ENCODE data around the gene LRRC66. TPM values are rescaled to one million over a fixed set of nuclear protein-coding genes. Genes with fewer than 3 reads are reported as not detected.

LRRC66 gene
- polyA plus RNA-seq, 2 of the 4 experiments (the other 2 are of a cell fraction) = 0.17 to 0.18 TPM

DNA sequence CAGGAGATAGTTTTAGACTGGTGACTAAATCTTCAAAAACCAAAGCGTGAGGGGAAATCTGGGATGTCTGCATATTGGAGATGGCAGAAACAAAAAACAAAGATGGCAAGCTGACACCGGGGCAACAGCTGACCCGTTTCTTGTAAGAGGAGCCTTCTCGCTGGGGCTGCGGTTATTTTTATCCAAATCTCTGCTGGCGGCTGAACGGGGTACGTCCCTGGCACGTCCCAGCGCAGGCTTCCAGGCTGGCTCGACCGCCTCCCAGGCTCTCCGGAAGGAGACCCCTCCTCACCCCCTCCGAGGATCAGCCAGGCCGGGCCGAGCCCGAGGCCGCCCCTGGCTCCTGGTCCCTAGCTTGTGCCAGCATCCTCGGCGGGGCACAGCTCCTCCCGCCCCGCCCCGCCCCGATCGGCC, 17.5 kb upstream of the LRRC66 start:
- Histone ChIP-seq H3K4me1 (peaks cover 5% of the 10 kb centered on the region; the same call in 1 of the 3 replicates), H3K4me2 (peak overlapping the region; percentile 97), H3K9me3 (no peaks in the 10 kb centered on the region), H3K4me3 (peak overlapping the region; percentile 94), H3K27ac (peak overlapping the region; percentile 94 to 99)
- ATAC-seq (peak; percentile 82 to 88), FAIRE-seq (no peak), DNase-seq (ENCODE audit: low read depth in 1 of 2, low spot score in 1 of 2) (peak; percentile 12 to 18)
- ChIA-PET CTCF (interaction anchor here (1.5 kb wide), 1 partner anchor 206 kb away, joined by 4 read pairs; no protein-coding TSS in a partner anchor), POLR2A (interaction anchor here (0.8 to 1.0 kb wide), 3 partner anchors 14 to 195 kb away, joined by 3 to 6 read pairs (median 3); partner anchors contain the start of gene DCUN1D4)
- no peak for TF ChIP-seq HOXB5 (CRISPR knock-in tag; IDR thresholded peaks at IDR 0.05)
- TF ChIP-seq PBX3 (IDR thresholded peaks at IDR 0.05) = no peak
- TF ChIP-seq RNF2 (IDR thresholded peaks at IDR 0.05; ENCODE audit: borderline replicate concordance, low read depth) = no peak
- TF ChIP-seq SMC3 (IDR thresholded peaks at IDR 0.05) = no peak
- TF ChIP-seq, protein P1, sequence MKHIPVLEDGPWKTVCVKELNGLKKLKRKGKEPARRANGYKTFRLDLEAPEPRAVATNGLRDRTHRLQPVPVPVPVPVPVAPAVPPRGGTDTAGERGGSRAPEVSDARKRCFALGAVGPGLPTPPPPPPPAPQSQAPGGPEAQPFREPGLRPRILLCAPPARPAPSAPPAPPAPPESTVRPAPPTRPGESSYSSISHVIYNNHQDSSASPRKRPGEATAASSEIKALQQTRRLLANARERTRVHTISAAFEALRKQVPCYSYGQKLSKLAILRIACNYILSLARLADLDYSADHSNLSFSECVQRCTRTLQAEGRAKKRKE (CRISPR knock-in tag; IDR thresholded peaks at IDR 0.05; ENCODE audit: low read depth) = no peak
- no peak for TF ChIP-seq SREBF2 (IDR thresholded peaks at IDR 0.05)
- no peak for TF ChIP-seq CEBPB (IDR thresholded peaks at IDR 0.05)
- no peak for TF ChIP-seq EHMT2 (IDR thresholded peaks at IDR 0.05; ENCODE audit: low read depth)
- no peak for TF ChIP-seq HOXB13 (CRISPR knock-in tag; IDR thresholded peaks at IDR 0.05; ENCODE audit: low read depth)
- TF ChIP-seq, protein P2, sequence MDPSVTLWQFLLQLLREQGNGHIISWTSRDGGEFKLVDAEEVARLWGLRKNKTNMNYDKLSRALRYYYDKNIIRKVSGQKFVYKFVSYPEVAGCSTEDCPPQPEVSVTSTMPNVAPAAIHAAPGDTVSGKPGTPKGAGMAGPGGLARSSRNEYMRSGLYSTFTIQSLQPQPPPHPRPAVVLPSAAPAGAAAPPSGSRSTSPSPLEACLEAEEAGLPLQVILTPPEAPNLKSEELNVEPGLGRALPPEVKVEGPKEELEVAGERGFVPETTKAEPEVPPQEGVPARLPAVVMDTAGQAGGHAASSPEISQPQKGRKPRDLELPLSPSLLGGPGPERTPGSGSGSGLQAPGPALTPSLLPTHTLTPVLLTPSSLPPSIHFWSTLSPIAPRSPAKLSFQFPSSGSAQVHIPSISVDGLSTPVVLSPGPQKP (IDR thresholded peaks at IDR 0.05; ENCODE audit: low read depth, low read length) = no peak
- no peak for TF ChIP-seq TFCP2L1 (CRISPR knock-in tag; IDR thresholded peaks at IDR 0.05)
- TF ChIP-seq MYC (IDR thresholded peaks at IDR 0.05; ENCODE audit: borderline replicate concordance, low read length) = no peak
- no peak for TF ChIP-seq FOXS1 (CRISPR knock-in tag; IDR thresholded peaks at IDR 0.05)
- 2% methylated on average over 16 of the region's 25 CpGs for WGBS (ENCODE audit: missing lambda C conversion rate)

GRCh38 chr4:52036886-52037530, 16.8 kb upstream of the LRRC66 start:
- no peaks in the 10 kb centered on the region for H3K9me3 ChIP-seq
- H3K27ac ChIP-seq = peak overlapping the region; percentile 94 to 99; a peak in 3 of 6 replicates
- ATAC-seq (no peak), DNase-seq (ENCODE audit: low read depth in 1 of 2, low spot score in 1 of 2) (no peak), FAIRE-seq (no peak)
- no peak for TF ChIP-seq RCOR1 (IDR thresholded peaks at IDR 0.05; ENCODE audit: low read depth, low read length)
- peaks cover 5% of the 10 kb centered on the region; the same call in 1 of the 3 replicates for H3K4me1 ChIP-seq
- WGBS (ENCODE audit: missing lambda C conversion rate) = 74% methylated on average over 7 of the region's 7 CpGs
- POLR2A ChIA-PET = no interaction called here
- peak overlapping the region; percentile 97 for H3K4me2 ChIP-seq
- CTCF ChIA-PET = interaction anchor here (1.5 kb wide), 1 partner anchor 205 kb away, joined by 4 read pairs; no protein-coding TSS in a partner anchor
- peak overlapping the region; percentile 94 for H3K4me3 ChIP-seq

GRCh38 chr4:52035190-52035589, 15.0 kb upstream of the LRRC66 start:
- FAIRE-seq = no peak
- TF ChIP-seq PHF8 (IDR thresholded peaks at IDR 0.05; ENCODE audit: borderline replicate concordance, low read depth) (no peak), CBX8 (IDR thresholded peaks at IDR 0.05) (no peak), JUN (IDR thresholded peaks at IDR 0.05) (no peak)
- ATAC-seq = no peak
- 91% methylated on average over 2 of the region's 2 CpGs for whole genome bisulfite sequencing (ENCODE audit: missing lambda C conversion rate)
- ChIA-PET POLR2A (no interaction called here), CTCF (interaction anchor here (1.3 kb wide), 1 partner anchor 9 kb away, joined by 5 read pairs; no protein-coding TSS in a partner anchor)
- Histone ChIP-seq H3K27ac (no peak overlapping the region), H3K4me3 (no peak overlapping the region), H3K4me2 (no peak overlapping the region), H3K9me3 (no peaks in the 10 kb centered on the region), H3K4me1 (peaks cover 5% of the 10 kb centered on the region; the same call in 1 of the 3 replicates)
- no peak for DNase-seq (ENCODE audit: low read depth in 1 of 2, low spot score in 1 of 2)

Measured in A549 (cell line).